Activated CD8-positive, alpha-beta memory T cell treated with anti-CD3 and anti-CD28 coated beads for 48 hours (primary cell): ENCODE results near the gene SETBP1.

Source experiments
- DNase-seq, 3 experiments: peaks; one replicate each; pipeline ENCODE4 v3.0.0-alpha.2; 2020; ENCODE audit warnings: low read depth in 2 of 3, low spot score in 2 of 3

The SETBP1 gene

GRCh38 chr18:44759925-44760342 is 79.2 kb downstream of the SETBP1 start:
- DNase-seq, result no peak

DNA sequence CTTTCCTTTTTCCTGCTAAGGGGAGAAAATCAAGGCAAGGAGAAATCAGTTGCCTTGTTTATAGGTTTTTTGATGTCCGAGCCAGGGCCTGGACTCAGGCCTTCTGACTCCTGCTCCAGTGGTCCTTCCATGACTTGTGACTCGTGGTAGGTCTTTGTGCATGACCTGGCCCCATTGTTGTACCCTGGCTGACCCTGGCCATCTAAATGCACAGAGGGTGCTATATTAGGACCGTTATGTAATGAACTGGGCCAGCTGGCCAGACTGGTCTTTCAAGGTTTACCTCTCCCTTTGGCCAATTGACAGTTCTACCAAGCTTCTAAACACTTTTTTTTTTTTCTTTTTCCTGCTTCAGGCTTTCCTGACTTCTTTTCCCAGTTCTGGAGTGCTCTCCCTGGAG is 81.1 kb downstream of the SETBP1 start:
- DNase-seq, result no peak

GRCh38 chr18:44763327-44763726 is 82.6 kb downstream of the SETBP1 start:
- no peak for DNase-seq

GRCh38 chr18:44764863-44765262 is 84.2 kb downstream of the SETBP1 start:
- DNase-seq, result no peak

DNA sequence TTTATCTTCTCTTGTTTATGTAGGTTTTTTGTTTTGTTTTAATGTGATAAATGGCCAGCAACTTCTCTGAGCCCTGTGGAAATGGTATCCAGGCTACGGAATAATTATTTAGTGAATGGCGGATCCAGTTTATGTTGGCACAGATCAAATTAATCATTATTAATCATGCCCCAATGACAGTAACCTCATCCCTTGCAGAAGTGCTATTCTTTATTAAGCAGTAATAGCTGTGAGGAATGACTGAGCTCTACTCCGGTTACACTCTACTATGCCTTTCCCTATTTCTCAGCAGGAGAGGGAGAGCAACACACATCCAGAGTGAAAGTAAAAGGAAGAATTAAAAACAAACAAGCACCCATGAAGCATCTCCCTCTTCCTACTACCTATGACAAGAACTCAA is 84.8 kb downstream of the SETBP1 start:
- no peak for DNase-seq

GRCh38 chr18:44766450-44766849 is 85.8 kb downstream of the SETBP1 start:
- DNase-seq, result no peak

- DNase-seq, result no peak
Measured at GRCh38 chr18:44767807-44768206, 87.1 kb downstream of the SETBP1 start.

DNA sequence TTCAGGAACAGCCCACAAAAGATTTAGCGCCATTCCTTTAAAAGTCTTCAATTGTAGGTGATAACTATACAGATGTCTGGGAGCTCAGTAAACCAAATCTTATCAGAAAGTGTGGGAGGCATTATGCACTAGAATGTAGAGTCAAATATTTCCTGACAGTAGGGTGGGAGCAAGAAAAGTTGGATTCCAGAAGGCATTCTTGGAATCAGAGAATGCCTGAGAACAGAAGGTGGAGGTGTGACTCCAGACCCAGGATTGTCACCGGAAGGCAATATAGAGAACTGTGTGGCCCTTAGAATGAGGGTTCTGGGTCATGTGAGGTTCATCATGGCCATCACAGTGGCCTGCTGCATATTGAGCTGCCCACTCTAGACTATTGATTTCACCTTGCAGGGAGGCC is 90.0 kb downstream of the SETBP1 start:
- DNase-seq, result no peak

DNA sequence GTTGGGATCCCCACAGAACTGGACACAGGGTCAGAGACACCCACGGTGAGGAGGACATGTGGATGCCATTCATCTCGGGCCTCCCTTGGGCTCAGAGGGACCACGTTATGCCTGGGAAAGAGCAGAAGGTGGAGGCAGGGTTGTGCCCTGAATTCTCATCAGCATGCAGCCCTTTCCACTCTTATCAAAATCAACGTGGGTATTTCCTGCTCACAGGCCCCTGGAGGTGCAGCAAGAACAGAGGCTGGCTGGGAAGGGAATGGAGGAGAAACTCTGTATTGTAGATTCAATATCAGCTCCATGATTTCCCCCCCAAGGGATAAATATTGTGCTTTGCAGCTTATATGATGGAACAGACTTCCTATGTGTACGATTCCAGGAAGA is 90.9 kb downstream of the SETBP1 start:
- DNase-seq, result no peak

DNA sequence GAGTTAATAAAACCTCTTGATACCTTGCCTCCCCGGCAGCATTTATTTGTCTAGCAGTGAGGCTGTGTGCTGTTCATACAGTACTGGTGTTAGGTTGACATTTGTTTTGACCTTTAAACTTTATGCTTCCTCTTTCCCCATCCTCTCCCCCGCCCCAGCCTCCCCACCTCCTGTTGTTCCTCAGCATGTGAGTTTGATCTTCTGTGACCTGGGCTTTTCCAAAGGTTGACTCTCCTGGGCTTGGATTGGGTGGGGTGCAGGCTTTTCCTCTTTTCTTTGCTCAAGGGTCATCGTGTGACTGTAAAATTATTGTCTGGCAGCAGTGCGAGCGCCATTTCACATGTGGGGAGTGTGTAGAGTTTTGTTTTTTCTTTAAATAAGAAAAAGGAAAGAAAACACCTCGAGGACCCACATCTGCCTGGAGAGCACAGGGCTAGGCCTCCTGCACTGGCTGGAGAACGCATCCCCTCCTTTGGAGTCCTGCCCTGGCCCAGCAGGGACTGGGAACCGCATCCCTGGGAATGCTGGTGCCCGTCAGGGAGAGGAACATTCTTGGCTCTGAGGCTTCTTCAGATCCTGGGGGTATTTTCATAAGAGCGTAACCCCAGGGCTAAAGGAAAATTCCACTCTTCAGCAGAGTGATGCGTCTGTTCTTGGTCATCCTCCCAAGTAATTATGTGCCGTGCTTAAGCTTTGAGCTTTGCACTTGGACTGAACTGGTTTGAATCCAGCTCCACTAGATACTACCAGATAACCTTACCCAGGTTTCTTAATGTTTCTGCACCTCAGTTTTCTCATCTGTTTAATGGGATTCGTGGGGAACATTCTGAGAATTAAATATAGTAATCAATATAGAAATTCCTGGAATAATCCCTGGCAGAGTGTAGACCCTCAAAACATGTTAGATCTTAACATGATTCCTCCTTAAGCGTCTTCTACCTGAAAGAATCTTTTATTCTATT is 91.5 kb downstream of the SETBP1 start:
- no peak for DNase-seq

DNA sequence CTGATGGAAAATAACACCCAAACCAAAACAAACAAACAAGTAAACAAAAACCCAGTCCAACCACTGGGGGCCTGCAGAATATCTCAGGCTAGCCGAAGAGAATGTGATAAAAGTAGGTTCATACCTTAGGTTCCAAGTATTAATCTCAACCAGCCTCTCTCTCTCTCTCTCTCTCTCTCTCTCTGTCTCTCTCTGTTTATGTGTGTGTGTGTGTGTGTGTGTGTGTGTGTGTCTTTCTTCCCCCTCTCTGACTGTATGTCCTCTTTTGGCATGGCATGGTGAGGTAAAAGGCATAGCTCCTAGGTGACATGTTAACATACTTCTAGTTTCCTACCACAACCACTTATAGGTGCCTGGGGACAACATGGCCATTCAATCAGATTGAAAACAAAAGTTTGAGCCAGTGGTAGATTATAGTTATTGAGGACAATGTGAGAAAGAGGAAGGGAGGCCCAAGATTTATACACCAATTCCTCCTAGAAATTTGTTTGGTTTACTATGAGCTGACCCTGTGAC is 93.0 kb downstream of the SETBP1 start:
- DNase-seq, result no peak

DNA sequence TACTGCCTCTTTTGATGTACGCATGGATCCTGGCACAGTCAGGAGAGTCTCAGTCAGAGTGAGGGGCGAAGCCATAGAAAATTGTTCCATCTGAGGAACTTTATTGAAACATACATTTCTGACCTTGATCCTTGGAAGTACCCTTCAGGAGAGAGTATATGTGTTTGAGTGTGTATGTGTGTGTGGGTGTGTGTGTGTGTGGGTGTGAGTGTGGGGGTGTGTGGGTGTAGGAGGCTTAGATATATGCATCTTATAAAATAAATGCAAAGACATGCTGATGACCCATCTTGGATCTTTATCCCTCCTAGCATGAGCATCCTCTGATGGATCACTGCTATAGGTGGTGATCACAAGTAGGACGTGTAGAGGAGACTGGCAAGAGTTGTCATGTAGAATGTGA is 93.5 kb downstream of the SETBP1 start:
- DNase-seq, result no peak

- DNase-seq, result no peak
Measured at GRCh38 chr18:44777457-44778192, 96.9 kb downstream of the SETBP1 start.

- no peak for DNase-seq
Measured at GRCh38 chr18:44778788-44779187, 98.1 kb downstream of the SETBP1 start.

- no peak for DNase-seq
Measured at GRCh38 chr18:44779753-44780292, 99.1 kb downstream of the SETBP1 start.

DNA sequence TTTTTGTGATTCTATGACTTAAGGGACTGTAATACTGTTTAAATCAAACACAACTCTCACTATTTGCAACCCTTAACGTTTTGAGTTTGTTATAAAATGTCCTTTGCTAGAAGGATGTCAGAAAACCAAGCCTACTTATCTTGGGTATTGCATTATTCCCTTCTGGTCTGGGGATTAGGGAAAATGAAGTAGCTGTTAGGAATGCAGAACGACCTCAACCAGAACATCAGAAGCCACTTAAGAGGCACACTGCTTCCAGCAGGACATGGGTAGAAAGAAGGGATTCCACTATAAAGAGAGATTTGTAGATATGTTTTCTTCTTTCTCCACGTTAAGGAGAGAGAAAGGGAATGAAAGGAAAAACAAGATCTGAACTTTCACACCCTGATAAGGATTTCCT is 101.2 kb downstream of the SETBP1 start:
- DNase-seq, result no peak

GRCh38 chr18:44782617-44783016 is 101.9 kb downstream of the SETBP1 start:
- no peak for DNase-seq

- no peak for DNase-seq
Measured at GRCh38 chr18:44783371-44783770, 102.7 kb downstream of the SETBP1 start.

- DNase-seq, result no peak
Measured at GRCh38 chr18:44786257-44786656, 105.6 kb downstream of the SETBP1 start.

DNA sequence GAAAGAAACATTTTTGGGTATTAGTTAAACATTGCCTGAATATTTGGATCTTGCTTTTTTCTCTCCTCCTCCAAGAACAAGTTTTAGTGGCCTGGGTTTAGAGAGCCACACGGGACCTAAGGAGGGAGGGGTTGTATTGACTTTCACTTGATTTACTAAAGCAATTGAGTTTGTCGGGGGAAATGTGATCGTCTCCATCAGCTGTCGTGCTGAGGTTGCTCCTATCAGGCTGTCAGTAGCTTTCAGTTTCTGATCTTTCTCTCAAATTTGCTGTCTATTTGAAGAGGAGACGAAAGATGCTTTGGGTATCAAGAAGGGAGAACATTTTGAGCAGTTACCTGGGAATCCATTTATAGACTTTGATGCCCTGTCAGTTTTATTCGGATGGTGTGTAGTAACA is 106.0 kb downstream of the SETBP1 start:
- no peak for DNase-seq

DNA sequence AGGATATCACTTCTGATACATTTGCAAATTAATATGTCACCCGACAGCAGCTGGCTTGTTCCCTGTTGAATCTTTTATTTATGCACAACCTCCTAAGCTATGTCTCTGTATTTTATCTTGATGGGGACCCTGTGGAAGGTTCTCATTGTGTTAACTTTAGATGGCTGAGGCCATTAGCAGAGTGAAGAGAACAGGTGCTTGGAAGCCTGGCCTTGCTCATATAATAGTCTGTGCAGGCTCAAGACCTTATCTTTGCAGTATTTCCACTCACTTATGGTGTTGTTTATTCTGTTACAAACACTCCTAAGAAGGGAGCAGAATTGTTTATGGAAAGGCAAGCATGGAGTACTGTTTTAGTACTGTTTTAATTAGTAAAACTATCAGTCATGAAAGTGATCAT is 107.6 kb downstream of the SETBP1 start:
- no peak for DNase-seq

DNA sequence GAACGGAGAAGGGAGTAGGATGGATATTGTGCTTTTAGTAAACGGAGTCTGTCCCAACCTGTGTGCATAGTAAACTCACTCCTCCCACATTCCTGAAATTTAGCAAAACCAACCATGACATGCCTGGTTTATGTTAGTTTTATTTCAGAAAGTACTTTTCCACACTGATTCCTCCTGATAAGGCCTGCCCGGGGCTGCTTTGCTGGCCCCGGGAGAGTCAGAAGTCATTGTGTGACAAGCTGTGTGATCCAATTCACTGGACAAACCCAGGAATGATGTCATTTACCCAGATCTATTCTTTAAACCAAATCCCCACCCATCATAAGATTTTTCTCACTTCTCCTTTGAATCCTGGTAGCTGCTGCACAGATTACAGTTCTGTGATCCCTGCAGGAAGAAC is 109.0 kb downstream of the SETBP1 start:
- no peak for DNase-seq
